DMS114 treated with DMSO at 0.1 percent for 48 hours (cell line): ENCODE data around the gene DBH.

ENCODE experiments used
- DNase-seq: peaks from one replicate; lab custom pipeline; 2025; ENCODE audit not compliant: unreplicated experiment; lab: John Stamatoyannopoulos, UW

DBH gene

DNA sequence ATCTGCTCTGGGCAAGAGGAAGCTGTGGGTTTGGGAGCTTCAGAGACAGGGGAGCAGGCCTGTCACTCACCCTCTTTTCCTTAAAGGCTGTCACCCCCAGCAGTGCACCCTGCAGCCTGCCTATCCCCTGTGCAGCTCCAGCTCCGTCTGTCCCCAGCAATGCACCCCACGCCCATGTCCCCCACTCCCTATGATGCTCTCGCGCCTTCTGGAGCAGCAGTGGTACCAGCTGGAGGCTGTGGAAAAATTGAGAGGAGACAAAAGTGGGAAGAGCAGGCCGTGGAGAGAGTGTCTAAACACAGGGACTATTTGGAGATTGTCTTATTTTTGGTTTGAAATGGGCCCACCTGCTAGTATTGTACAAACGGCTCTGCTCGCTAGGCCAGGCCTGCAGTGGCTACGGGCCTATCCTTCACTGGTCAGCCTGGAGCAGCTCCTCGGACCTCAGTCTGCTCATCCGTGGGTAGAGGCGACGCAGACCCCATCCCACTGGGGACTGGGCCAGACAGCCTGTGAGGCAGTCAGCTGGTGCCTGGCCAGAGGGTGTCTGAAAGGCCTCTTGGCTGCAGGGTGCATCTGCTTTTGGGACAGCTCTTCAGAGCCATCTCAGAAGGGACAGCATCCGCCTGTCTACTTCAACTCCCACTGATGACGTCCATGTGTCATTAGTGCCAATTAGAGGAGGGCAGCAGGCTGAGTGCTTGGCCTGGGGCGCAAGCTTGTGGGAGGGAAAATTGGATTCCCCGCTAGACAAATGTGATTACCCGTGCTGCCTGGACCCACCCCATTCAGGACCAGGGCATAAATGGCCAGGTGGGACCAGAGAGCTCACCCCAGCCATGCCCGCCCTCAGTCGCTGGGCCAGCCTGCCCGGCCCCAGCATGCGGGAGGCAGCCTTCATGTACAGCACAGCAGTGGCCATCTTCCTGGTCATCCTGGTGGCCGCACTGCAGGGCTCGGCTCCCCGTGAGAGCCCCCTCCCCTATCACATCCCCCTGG lies at the start of gene DBH:
DBH (plus strand) TSS at position 831 of the 999 bp plus-strand sequence; CDS start at position 840, 9 bp downstream.
- DNase-seq, result no peak

DNA sequence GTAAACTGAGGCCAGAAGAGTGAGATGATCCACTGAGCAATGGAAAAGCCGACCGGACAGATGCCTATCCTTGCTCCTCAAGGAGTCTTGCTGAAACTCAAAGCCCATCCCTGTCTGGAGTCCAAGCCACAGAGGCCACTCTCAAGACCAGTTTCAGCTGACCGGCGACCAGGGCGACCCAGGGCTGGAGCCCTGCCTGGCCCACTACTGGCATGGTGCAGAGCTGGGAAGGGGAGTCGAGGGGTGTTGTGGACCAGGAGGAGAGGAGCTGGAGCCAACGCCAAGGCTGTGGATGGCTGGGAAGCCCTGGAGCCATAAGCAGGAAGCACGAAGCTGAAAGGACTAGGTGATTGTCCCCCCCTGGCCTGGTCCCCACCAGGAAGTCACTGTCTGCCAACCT lies 49.1 kb upstream of the DBH start:
- no peak for DNase-seq

DNA sequence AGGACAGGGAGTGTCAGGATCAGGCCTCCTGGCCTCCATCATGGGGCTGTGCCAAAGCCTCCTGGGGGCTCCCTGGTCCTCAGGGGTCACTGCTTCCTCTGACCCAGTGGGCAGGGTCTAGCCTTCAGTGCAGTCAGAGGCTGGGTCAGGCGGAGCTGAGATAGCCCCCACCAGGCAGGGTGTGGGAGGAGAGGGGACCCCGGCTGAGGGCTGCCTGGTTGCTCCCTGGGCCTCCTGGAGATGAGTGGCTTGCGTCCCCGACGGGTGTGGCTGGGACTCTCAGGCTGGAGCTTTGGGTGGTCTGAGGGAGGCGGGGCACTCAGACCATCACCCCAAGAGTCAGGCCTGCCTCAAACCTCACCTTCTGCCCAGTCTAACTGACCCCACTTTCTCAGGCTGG lies 48.7 kb upstream of the DBH start:
- no peak for DNase-seq

DNA sequence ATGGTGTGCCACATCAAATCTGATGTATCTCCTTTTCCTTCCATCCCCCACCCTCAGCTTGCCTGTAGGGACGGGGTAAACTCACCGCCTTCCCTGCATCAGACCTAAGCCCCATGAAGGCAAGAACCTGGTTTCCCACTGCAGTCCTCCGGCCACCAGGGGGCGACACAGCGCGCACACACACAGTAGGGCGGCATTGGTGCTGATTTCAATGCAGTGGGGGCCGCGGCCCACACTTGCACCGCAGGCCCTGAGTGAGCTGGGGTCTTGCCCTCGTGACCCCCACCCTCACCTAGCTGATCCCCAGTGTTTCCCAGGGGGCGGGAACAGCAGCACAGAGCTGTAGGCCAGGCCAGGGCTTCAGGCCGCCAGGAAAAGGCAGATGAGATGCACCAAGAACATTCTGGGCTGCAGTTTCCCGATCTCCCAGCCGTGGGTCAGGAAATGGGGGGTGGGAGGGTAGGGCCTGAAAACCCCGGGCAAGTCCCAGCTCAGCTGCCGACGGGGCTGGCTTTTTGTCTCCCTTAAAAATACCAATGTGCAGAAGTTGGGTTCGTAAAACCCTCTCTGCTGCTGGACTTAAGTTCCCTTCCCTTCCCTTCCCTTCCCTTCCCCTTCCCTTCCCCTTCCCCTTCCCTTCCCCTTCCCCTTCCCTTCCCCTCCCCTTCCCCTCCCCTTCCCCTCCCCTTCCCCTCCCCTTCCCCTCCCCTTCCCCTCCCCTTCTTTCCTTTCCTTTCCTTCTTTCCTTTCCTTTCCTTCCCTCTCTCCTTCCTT lies 46.5 kb upstream of the DBH start:
- DNase-seq, result no peak

DNA sequence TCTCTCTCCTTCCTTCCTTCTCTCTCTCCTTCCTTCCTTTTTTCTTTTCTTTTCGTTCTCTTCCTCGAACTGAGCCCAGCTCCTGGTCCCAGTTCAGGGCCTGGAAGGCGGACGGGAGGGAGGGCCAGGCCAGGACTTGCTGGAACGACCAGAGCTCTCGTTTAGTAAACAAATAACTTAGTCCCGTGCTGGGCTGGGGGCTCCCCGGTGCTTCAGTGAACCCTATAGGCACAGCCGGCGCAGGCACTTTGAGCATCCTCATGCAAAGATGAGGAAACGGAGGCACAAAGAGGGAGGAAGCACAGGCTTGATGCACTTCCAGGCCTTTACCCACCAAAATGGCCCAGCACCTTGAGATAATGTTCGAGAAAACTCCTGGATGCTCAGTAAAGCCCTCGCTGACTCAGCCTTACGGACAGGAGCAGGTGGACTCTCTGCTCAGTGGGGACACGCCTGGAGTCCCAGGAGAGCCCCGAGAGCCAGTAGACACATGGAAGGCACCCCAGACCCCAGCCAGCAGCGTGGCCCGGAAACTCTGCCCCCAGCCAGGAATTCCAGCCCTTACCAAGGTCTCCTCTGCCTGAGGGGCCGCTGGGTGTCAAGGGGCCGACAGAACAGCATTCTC lies 45.8 kb upstream of the DBH start:
- no peak for DNase-seq

DNA sequence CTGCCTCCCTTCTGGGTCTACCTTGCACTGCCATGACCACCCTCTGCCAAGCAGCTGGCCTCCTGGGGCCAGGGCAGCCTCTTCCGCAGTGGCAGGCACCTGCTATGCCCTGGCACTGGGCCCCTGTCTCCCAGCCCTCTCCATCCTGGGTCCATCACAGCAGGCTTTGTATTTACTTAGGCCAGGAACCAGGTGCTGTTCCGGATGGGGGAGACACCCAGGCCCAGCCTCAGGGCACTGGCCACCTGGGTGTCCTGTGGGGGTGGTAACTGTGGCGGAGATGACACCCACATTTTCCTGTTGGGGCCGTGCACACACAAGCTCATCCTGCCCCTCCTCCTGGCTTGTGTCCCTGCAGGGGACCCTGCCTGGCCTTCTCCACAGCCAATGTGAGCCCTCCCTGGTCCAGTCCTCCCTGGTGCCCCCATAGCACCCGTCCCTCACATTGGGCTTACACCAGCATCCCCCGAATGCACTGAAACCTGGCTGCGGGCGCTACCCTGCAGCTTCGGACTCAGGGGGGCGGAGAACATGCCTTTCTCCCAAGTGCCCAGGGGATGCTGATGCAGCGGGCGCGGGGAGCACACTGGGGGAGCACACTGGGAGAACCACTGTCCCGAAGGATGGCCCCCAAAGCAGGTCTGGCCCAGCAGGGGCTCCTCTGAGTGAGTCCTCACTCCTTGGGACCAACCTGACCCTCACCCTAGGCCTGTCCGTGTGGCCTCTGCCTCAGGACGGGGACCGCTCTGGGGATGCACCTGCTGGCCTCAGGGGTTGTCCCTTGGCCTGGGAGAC lies 44.9 kb upstream of the DBH start:
- DNase-seq, result no peak

DNA sequence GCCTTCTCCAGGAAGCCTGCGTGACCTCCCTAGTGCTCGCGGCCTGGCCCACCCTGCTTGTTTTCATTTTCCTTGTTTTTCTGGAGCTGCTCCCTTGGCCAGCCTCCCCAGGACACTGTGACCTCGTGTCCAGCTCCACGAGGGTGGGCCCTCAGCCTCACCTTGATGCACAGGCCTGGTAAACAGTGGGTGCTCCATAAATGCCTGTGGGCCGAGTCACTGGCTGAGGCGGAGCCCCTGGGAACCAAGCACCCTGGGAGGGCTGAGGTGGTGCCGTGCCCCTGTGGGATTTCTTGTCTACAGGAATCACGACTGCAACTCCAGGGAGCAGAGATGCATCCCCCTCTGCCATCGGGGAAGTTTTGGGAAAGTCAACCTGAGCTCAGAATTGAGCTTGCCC lies 44.2 kb upstream of the DBH start:
- DNase-seq, result no peak

DNA sequence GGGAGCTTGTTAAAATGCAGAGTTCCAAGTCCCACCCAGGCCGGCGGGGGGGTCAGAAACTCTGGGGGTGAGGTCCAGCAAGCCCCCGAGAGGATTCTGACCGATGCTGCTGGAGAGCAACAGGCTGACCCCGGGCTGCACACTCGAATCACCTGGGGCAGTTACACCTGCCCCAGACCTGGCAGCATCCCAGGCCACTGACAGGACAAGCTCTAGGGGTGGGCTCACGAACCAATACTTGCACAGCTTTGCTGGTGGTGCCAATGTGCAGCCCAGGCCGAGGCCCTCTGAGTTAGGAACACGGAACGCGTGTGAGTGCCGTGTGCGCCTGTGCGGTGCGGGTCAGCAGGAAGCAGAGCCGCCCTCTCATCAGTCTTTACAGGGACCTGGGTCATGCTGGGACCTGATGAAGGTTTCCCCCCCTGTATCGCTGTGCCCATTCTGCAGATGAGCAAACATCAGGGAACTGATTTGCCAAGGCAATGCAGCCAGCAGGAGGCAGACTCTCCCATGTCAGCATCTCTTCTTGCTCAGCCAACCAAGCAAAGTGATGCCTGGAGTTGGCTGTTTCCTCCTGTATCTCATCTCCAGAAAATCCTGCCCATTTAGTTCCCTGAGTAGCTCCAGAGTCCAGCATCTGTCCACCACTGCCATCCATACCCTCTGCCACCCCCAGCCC lies 43.3 kb upstream of the DBH start:
- DNase-seq, result no peak

DNA sequence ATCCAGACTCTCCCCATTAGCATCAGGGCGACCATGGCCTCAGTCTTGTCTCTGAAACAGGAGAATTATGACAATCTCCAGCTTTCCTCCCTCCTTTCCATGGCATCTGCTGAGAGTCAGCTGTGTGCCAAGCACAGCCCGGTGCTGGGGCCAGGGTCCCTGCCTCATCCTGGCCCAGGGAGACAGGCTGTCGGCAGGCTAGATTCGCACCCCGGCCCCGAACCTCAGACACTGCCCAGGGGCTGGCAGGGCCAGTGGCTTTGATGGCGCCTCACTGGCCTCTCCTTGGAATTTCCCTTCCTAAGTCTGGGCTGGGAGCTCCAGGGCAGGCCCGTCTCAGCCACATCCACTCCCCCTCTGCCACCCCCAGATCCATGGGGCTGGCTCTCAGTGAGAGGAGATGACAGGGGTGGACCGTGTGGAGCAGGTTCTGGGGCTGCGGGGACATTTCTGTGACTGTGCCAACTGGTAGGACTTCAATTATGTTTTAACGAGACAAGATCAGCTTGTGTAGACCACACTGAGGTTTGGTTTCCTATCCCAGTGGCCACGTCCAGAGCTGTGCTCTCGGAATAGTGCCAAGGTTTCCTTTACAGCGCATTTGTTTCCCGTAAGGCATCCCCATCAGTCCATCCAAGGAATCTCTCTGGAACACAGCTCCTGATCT lies 42.4 kb upstream of the DBH start:
- DNase-seq, result no peak

DNA sequence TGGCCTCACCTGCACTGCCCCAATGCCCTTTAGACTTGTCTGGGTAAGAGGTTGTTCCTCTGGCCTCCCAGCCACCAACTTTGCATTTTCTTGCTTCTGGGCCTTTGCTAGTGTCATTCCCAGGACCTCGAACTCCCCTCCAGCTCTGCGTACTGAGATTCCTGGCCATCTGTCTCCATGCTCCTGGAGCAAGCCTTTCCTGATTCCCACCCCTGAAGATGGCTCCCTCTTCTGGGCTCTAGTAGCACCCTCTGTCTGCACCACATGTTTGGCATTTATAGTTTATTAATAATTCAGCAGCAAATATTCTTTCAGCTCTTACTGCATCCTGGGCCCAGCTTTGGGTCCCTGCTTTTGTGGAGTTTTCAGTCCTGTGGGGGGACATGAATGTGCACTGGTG lies 41.9 kb upstream of the DBH start:
- no peak for DNase-seq

DNA sequence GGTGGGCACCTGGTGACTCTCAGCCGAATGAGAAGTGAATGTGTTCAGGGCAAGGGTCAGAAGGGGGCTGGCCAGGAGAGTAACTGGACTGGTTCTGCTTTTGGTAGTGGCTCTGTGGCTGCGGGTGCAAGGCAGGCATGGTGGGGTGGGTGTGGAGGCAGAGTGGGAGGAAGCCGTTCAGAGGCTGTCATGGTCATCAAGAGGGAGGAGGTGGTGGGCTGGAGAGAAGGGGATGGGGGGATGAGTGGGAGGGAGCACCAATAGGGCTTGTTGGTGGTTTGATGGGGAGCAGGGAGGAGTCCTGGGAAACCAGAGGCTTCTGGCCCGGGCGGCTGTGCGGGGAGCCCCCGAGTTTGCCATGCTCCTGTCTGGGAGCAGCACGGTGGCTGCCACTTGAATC lies 40.3 kb upstream of the DBH start:
- no peak for DNase-seq

DNA sequence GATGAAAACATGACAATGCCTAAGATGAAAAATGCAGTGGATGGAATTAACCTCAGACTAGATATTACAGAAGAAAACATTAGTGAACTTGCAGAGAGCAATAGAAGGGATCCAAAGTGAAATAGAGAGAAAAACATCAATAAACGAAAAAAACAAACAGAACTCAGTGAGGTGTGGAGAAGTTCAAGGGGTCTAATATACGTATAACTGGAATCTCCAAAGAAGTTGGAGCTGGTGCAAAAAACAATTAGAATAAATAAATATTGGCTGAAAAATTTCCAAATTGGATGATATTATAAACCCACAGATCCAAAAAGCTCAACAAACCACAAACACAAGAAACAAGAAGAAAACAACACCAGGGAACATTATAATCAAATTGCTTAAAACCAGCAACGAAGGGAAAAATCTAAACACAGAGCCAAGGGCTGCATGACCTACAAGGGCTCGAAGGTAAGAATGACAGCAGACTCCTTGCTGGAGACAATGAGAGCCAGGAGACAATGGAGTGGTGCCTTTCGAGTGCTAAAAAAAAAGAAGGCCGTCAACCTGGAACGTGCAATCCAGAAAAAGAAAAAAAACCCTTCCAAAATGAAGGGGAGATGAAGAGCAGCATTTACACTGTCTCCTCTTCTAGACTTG lies 38.7 kb upstream of the DBH start:
- DNase-seq, result no peak

DNA sequence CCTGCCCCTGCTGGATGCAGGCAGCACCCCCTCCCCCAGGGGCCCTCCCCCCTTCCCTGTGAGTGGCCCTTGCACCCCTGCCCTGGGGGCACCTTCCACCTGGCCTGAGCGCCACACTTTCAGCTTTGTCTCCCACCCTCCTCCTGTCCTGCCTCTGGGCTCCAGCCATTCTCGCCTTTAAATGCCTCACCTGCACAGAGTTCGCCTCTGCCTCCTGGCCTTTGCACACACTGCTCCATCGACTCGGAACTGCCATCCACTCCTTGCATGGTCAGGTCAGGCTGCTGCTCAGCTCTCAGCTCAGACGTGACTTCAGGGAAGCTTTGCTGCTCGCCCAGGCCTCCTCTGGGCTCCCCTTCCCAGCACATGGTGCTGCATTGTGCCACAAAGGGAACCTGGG lies 37.2 kb upstream of the DBH start:
- no peak for DNase-seq

DNA sequence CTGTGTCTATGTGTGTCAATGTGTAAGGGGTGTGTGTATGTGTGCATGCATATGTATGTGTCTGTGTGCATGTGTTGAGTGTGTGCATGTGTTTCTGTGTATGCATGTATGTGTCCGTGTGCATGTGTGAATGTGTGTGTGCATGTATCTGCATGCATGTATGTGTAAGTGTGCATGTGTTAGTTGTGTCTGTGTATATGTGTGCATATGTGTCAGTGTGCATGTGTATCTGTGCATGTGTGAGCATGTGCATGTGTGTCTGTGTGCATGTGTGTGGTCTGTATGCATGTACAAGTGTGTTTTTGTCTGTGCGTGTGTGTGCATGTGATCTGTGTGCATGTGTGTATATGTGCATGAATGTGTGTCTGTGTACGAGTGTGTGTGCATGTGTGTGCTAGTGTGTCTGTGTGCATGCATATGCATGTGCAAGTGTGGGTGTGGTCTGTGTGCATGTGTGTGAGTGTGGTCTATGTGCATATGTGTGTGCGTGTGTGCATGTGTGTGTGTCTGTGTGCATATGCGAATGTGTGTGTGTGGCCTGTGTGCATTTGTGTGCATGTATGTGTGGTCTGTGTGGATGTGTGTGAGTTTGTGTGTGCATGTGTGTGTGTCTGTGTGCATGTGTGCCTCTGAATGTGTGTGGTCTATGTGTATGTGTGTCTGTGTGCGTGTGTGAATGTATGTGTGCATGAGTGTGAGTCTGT lies 36.5 kb upstream of the DBH start:
- no peak for DNase-seq

DNA sequence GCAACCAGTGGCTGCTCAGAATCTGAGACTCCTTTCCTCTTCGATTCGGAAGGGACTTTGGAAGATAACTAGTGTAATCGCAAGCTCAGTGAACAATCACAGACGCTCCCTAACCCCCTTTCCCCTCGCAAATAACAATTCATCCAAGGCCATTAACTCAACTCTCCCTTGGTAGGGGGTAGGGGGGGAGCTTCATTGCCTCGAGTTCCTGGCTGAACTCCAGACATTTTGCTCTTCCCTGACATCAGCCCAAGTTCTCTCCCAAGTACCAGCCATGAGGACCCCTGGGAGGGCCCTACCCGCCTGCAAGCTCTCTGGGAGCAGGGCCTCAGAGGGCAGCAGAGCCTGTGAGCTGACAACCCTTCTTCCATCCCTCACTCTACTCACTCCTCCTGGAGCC lies 35.4 kb upstream of the DBH start:
- no peak for DNase-seq

DNA sequence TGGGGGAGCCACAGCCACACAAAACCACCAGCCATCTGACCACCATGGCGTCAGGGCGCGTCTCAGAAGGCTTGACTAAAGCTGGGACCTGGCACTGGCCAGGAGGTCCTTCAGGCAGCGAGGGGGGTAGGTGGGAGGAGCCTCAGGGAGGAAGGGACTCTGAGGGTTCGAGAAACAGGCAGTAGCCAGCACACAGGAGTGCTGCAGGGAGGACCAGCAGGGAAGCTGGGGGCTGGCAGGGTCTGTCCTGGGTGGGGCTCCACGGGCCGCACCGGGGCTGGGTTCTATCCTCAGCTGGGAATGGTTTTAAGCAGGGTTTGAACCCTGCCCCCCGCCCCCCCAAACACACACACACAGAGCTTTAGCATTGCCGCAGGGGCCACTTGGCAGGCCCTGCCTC lies 34.4 kb upstream of the DBH start:
- DNase-seq, result no peak

DNA sequence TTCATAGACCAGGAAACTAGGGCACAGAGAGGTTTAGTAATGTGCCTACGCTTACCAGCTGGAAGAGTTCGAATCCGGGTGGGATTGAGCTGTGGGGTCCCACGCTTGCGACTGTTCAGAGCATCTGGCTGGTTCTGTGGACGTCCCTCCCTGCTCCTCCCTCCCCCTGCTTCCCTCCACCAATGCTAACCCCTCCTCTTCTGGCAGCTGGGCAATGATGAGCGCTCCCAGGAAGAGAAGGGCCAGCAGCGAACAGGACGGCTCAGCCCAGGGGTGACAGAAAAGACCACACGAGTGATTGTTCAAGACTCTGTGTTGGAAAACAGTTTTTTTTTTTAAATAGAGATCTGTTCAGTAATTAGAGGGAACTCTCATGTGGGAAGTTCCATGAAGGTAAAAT lies 33.9 kb upstream of the DBH start:
- DNase-seq, result no peak

DNA sequence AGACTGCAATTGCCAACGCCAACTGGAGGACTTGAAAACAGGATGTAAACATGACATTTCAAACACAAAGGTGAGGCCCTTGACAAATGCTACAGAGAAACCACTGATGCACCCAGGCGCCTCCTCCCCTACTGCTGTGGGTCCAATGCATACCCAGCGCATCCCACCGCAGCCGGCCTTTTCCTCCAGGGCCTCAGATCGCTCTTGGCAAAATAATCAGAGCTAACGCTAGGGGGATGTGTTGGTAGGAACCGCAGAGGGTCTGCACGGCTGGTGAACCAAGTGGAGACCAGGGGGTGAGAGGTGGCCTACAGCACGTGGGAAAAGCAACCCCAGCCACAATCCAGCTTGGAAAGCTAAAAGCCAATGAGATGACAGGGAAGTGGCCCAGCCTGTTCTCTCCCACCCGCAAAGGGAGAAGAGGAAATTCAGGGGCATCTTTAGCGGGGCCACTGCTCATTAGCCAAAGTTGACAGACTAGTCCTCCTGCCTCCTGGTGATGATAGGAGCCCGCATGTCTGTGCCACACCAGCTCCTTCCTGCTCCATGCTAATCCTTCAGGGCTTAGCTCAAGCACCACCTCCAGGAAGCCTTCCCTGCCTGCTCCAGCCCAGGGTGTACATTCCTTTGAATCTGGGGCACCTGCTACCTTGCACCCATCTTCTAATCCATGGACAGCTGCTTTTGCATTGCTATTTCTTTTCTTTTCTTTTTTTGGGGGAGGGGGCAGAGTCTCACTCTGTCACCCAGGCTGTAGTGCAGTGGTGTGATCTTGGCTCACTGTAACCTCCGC lies 32.8 kb upstream of the DBH start:
- DNase-seq, result no peak
